A673 (cell line): ENCODE measurements around the gene UXS1. TPM values are rescaled to one million over a fixed set of nuclear protein-coding genes. Genes with fewer than 3 reads are reported as not detected.

Experiments
- BruUV-seq: library from RNA; stranded (reverse); fragments of 400-500 nt; replicated peaks from 2 replicates; lab custom pipeline; 2021; lab: Mats Ljungman, UMichigan
- CTCF ChIA-PET: fragments of 300-600 bp; sonication (Branson Sonifier 250); formaldehyde crosslinking; loops from one replicate; lab custom pipeline; 2022; ENCODE audit warnings: antibody characterized with exemption; lab: Charles Lee
- POLR2A ChIA-PET: fragments of 300-600 bp; sonication (Branson Sonifier 250); formaldehyde crosslinking; loops from one replicate; lab custom pipeline; 2022; ENCODE audit warnings: antibody characterized with exemption; ENCODE audit not compliant: low non-redundant PET; lab: Charles Lee
- DNase-seq: peaks from one replicate; pipeline ENCODE4 v3.0.0-alpha.2; 2015; ENCODE audit warnings: low spot score
- H3K27ac ChIP-seq: fragments of 200-600 bp; sonication (generic); 2 replicates; pipeline ENCODE4 v1.5.1; 2016; ENCODE audit warnings: mixed run types, low read depth, mild to moderate bottlenecking, mixed read lengths, antibody characterized with exemption, low read length; ENCODE audit not compliant: poor library complexity, severe bottlenecking
- H3K27me3 ChIP-seq: fragments of 200-600 bp; sonication (generic); replicated peaks from 2 replicates; pipeline ENCODE4 v1.6.1; 2017; ENCODE audit warnings: mixed run types, low read depth, mild to moderate bottlenecking, mixed read lengths, antibody characterized with exemption, low read length; ENCODE audit not compliant: insufficient read depth, poor library complexity
- H3K36me3 ChIP-seq: fragments of 200-600 bp; sonication (generic); 2 replicates; pipeline ENCODE4 v1.6.1; 2016; ENCODE audit warnings: mixed run types, mild to moderate bottlenecking, mixed read lengths, antibody characterized with exemption, low read length; ENCODE audit not compliant: insufficient read depth, poor library complexity, severe bottlenecking
- H3K4me1 ChIP-seq: fragments of 200-600 bp; sonication (generic); 2 replicates; pipeline ENCODE4 v1.6.1; 2017; ENCODE audit warnings: mixed run types, mild to moderate bottlenecking, mixed read lengths, antibody characterized with exemption, low read length; ENCODE audit not compliant: insufficient read depth, poor library complexity, severe bottlenecking
- H3K4me3 ChIP-seq: fragments of 200-600 bp; sonication (generic); 2 replicates; pipeline ENCODE4 v1.5.1; 2016; ENCODE audit warnings: low read depth, mixed run types, mild to moderate bottlenecking, mixed read lengths, low read length; ENCODE audit not compliant: poor library complexity, severe bottlenecking
- H3K9me3 ChIP-seq: fragments of 200-600 bp; sonication (generic); 2 replicates; pipeline ENCODE4 v1.6.1; 2016; ENCODE audit warnings: mixed run types, low read depth, mild to moderate bottlenecking, mixed read lengths, antibody characterized with exemption, low read length; ENCODE audit not compliant: poor library complexity, severe bottlenecking
- CTCF ChIP-seq: fragments of 300-800, 200-600 bp; sonication (generic); conservative IDR thresholded peaks from 2 replicates; pipeline ENCODE4 v1.5.1; 2017; ENCODE audit warnings: low read depth, mild to moderate bottlenecking, antibody characterized with exemption, low read length, moderate library complexity, mixed read lengths
- EZH2 ChIP-seq: fragments of 200-600 bp; sonication (generic); IDR thresholded peaks from 2 replicates; pipeline ENCODE4 v1.6.1; 2017; ENCODE audit warnings: borderline replicate concordance, low read depth, mild to moderate bottlenecking, mixed read lengths, antibody characterized with exemption, low read length; ENCODE audit not compliant: poor library complexity, severe bottlenecking
- intact Hi-C: fragments of 100-400 bp; cut with micrococcal nuclease; formaldehyde crosslinking; loops from one replicate; pipeline ENCODE4 v1.10.0; 2022; ENCODE audit not compliant: unreplicated experiment
- total RNA-seq: library from RNA; stranded (reverse); gene quantifications from 2 replicates; pipeline ENCODE4 v1.2.3, GENCODE V29; 2021

The UXS1 gene
- total RNA-seq, 1 experiment from 2014 or later = 48.6 TPM

- CTCF ChIA-PET = interaction anchor here (1.3 kb wide), 1 partner anchor 37 kb away, joined by 3 read pairs; no protein-coding TSS in a partner anchor
Measured at GRCh38 chr2:106140913-106141312, 53.2 kb downstream of the UXS1 start.

GRCh38 chr2:106140113-106140512 is 54.0 kb downstream of the UXS1 start:
- intact Hi-C loops = no loop called here
- no TSS peak for BruUV-seq
- Histone ChIP-seq H3K27me3 (no peaks in the 10 kb centered on the region), H3K36me3 (no peaks in the 10 kb centered on the region), H3K9me3 (no peaks in the 10 kb centered on the region), H3K4me1 (peaks cover 14% of the 10 kb centered on the region), H3K27ac (no peak overlapping the region), H3K4me3 (no peak overlapping the region)
- DNase-seq = no peak
- ChIA-PET POLR2A (interaction anchor here (0.6 kb wide), 1 partner anchor 27 kb away, joined by 15 read pairs; no protein-coding TSS in a partner anchor), CTCF (interaction anchor here (1.3 kb wide), 1 partner anchor 36 kb away, joined by 3 read pairs; no protein-coding TSS in a partner anchor)
- TF ChIP-seq CTCF (no peak), EZH2 (no peak)

More at GRCh38 chr2:106140913-106141312, 53.2 kb downstream of the UXS1 start:
- Histone ChIP-seq H3K9me3 (no peaks in the 10 kb centered on the region), H3K27ac (no peak overlapping the region), H3K36me3 (no peaks in the 10 kb centered on the region), H3K4me3 (no peak overlapping the region), H3K4me1 (peaks cover 16% of the 10 kb centered on the region), H3K27me3 (no peaks in the 10 kb centered on the region)
- no peak for DNase-seq
- intact Hi-C loops = no loop called here
- BruUV-seq = no TSS peak
- POLR2A ChIA-PET = interaction anchor here (0.6 kb wide), 1 partner anchor 28 kb away, joined by 15 read pairs; no protein-coding TSS in a partner anchor
- TF ChIP-seq CTCF (no peak), EZH2 (no peak)

GRCh38 chr2:106139238-106139935 is 54.7 kb downstream of the UXS1 start:
- H3K36me3 ChIP-seq = no peaks in the 10 kb centered on the region
- ChIA-PET CTCF (interaction anchor here (1.3 kb wide), 1 partner anchor 35 kb away, joined by 3 read pairs; no protein-coding TSS in a partner anchor), POLR2A (no interaction called here)
- H3K27ac ChIP-seq = no peak overlapping the region
- intact Hi-C loops = no loop called here
- no peaks in the 10 kb centered on the region for H3K27me3 ChIP-seq
- no peak for DNase-seq
- BruUV-seq = no TSS peak
- no peaks in the 10 kb centered on the region for H3K9me3 ChIP-seq
- H3K4me1 ChIP-seq = peaks cover 6% of the 10 kb centered on the region
- no peak overlapping the region for H3K4me3 ChIP-seq
- TF ChIP-seq EZH2 (no peak), CTCF (no peak)
